Subcutaneous adipose tissue (tissue), 4 donors: ENCODE data around the gene FAM83G. TPM values are rescaled to one million over a fixed set of nuclear protein-coding genes. Genes with fewer than 3 reads are reported as not detected.

Source experiments
- total RNA-seq, 4 donors: library from RNA; depleted of rRNA; stranded (reverse); fragments of >200 nt; gene quantifications; one replicate each; pipeline ENCODE4 v1.1.0, GENCODE V29; 2016
- TF ChIP-seq, protein P1 (sequence below): fragments of 450-650 bp; IDR thresholded peaks from one replicate; pipeline ENCODE4 v1.5.1; 2016; ENCODE audit warnings: low read depth, mild to moderate bottlenecking, control low read depth, antibody characterized with exemption, moderate library complexity

FAM83G gene
- total RNA-seq, 4 donors from 2014 or later = 1.1 to 5.5 (median 2.9) TPM

DNA sequence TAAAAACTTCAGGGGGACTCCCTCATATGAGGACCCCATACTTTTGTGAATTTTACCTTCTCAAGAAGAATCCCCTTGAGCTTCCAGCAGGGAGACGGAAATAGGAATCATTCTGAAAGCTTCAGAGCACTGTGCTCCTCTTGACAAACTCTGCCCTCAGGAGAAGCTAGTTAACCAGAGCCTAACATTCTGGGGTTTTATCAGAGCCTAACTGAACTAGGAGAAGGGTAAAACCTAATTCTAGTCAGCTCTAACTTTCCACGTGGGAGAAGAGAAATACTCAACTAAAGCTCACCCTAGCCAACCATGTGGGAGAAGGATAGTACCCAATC lies 65.9 kb downstream of the FAM83G start:
- TF ChIP-seq, protein P1, sequence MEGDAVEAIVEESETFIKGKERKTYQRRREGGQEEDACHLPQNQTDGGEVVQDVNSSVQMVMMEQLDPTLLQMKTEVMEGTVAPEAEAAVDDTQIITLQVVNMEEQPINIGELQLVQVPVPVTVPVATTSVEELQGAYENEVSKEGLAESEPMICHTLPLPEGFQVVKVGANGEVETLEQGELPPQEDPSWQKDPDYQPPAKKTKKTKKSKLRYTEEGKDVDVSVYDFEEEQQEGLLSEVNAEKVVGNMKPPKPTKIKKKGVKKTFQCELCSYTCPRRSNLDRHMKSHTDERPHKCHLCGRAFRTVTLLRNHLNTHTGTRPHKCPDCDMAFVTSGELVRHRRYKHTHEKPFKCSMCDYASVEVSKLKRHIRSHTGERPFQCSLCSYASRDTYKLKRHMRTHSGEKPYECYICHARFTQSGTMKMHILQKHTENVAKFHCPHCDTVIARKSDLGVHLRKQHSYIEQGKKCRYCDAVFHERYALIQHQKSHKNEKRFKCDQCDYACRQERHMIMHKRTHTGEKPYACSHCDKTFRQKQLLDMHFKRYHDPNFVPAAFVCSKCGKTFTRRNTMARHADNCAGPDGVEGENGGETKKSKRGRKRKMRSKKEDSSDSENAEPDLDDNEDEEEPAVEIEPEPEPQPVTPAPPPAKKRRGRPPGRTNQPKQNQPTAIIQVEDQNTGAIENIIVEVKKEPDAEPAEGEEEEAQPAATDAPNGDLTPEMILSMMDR = no peak

DNA sequence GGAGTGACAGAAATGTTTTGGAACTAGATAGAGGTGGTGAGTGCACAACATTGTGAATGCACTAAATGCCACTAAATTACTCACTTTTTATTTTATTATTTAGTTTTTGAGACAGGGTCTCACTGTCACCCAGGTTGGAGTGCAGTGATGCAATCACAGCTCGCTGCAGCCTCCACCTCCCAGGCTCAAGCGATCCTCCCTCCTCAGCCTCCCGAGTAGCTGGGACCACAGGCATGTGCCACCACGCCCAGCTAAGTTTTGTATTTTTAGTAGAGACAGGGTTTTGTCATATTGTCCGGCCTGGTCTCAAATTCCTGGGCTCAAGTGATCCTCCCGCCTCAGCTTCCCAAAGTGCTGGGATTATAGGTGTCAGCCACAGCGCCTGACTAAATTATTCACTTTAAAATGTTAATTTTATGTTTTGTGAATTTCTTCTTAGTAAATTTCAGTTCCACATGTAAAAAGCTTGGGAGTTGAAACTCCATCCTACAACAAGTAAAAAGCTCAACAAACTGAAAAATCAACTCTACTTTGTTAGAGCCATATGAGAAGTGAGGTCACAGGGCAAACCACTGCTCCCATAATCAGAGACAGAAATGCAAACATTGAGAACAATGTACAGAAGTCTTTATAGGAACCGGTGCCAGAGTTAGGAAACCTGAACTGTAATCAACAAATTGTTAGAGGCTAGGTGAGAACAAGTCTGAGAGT lies 66.4 kb downstream of the FAM83G start:
- TF ChIP-seq, protein P1 = no peak

DNA sequence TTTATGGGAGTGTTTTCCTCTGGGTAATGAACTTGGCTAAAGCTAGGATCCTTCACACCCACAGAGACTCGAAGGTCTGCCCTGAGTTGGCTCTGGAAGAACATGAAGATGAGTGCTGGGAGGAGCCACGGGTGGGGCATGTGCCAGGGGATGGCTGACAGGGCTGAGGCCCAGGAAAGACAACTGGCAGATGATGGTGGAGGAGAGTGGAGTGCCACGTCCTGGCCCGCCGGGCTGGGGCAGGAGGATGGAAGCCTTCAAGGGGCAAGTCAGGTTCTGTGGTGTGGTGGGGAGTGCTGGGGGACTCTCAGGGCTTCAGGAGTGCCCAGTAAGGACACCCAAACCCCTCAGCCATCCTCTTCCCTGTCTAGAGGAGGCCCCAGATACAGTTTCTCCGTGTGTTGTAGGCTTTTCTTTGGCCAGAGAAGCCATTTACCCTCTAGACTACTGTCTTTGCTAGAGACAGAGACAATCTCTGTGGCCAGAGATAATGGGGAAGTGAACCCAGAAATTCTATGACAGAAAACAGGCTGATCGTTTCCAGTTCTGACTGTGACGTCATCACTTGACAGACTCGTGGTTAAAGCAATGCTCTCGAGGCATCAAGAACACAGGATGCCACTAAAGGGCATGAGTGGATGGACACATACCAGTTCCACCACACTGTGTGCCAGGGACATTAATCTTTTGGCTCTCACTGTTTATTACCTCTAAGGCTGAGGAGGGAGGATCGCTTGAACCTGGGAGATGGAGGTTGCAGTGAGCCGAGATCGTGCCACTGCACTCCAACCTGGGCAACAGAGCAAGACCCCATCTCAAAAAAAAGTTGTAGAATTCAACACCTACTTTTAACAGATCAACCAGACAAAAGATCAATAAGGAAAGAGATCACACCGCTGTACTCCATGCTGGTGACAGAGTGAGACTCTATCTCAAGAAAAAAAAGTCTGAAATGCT lies 71.2 kb downstream of the FAM83G start:
- TF ChIP-seq, protein P1 = no peak

DNA sequence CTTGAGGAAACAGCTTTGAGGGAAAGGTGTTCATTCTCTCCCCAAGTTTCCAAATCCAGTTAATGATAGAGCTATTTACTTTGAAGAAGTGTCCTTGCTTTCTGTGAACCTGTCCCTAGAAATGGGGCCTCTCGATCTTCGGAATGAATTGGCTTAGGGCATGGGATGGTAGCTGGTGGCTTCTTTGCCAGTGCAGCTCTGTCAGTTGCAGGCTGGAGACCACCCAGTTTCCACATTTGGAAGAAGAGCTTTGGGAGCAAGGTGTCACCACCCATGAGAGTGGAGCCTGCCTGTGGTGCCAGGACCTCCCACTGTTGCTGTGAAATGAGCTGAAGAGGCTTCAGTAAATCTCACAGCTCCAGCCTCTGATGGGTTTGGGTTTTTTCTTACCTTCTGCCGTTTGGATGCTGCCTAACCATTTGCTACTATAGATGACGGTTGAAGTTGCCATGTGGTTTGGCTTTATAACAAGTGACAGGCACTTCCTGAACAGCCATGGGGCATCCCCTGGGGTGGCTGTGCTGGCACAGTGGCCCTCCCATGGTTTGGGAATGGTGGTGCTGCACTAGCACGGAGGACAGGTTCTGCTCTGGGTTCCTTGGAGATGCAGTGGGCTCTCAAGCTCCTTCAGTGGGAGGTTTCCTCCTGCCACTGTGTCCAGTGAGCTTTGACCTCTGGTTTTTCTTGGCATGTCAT lies 72.1 kb downstream of the FAM83G start:
- TF ChIP-seq, protein P1 = no peak

DNA sequence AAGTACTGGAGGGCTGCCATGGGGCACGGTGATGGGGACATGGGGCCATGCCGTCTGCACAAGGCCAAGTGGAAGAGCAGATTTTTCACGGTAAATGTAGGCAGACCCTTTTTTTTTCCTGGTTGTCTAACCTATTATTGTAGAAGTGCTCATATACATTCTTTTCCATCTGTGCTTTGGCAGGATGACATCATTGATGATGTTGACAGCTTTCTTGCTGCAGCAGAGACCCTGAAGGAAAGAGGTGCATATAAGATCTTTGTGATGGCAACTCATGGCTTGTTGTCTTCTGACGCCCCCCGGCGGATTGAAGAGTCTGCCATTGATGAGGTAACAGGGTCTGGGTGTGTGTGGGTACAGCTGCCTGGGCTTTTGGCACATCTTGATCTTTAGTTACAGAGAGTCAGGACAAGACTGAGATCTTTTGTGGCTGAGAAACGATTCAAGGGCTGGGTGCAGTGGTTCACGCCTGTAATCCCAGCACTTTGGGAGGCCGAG lies 75.9 kb downstream of the FAM83G start:
- TF ChIP-seq, protein P1 = no peak

DNA sequence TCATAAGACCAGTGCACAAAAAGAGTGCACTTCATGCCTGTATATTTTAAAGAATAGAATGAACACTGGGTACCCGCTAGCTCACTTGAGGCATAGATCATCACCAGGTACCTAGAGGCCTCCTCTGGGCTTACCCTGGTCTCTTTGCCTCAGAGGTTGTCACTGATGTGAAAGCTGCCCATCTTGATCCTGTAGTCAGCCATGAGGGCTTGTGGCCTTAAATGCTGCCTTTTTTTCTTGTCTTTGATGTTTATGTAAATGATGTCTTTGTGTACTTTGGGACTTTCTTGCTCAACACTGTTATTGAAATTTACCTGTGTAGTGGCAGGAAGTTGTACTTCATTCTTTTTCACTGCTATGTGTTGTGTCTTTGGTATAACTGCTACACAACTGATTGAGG lies 79.4 kb downstream of the FAM83G start:
- TF ChIP-seq, protein P1 = no peak

DNA sequence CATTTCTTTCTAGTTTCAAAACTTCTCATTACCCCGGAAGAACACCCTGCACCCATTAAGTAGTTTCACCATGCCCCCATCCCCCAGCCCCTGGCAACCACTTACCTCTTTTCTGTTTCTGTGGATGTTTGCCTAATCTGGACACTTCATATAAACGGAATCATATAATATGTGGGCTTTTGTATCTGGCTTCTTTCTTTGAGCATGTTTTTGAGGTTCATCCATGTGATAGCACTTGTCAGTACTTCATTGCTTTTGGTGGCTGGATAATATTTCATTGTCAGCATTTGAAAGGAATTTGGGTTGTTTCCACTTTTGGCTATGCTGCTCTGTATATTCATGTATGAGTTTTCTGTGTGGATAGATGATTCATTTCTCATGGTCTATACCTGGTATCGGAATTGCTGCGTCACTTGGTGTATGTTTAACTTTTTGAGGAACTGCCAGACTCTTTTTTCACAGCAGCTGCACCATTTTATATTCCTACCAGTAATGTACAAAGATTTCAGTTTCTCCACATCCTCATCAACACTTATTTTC lies 82.6 kb downstream of the FAM83G start:
- TF ChIP-seq, protein P1 = no peak
